Retinal pigment epithelial cell (primary cell): ENCODE results near the gene CREB3.
A peak's percentile ranks its signal among the peaks of the same experiment; 100 is the strongest.

Source experiments
- DNase-seq: peaks from one replicate; pipeline ENCODE4 v3.0.0-alpha.2; 2010; ENCODE audit warnings: low read depth
- H3K4me3 ChIP-seq: 2 replicates; pipeline ENCODE4 v1.5.1; 2011; ENCODE audit warnings: mild to moderate bottlenecking, low read length, control low read depth, moderate library complexity
- TF ChIP-seq, protein P1 (sequence below): conservative IDR thresholded peaks from 2 replicates; pipeline ENCODE4 v1.5.1; 2011; ENCODE audit warnings: low read depth, low read length, control low read depth, inconsistent platforms

The CREB3 gene

GRCh38 chr9:35716230-35716629, 16.2 kb upstream of the CREB3 start:
- no peak for DNase-seq
- no peak overlapping the region for H3K4me3 ChIP-seq
- TF ChIP-seq, protein P1, sequence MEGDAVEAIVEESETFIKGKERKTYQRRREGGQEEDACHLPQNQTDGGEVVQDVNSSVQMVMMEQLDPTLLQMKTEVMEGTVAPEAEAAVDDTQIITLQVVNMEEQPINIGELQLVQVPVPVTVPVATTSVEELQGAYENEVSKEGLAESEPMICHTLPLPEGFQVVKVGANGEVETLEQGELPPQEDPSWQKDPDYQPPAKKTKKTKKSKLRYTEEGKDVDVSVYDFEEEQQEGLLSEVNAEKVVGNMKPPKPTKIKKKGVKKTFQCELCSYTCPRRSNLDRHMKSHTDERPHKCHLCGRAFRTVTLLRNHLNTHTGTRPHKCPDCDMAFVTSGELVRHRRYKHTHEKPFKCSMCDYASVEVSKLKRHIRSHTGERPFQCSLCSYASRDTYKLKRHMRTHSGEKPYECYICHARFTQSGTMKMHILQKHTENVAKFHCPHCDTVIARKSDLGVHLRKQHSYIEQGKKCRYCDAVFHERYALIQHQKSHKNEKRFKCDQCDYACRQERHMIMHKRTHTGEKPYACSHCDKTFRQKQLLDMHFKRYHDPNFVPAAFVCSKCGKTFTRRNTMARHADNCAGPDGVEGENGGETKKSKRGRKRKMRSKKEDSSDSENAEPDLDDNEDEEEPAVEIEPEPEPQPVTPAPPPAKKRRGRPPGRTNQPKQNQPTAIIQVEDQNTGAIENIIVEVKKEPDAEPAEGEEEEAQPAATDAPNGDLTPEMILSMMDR: peak; percentile 5

DNA sequence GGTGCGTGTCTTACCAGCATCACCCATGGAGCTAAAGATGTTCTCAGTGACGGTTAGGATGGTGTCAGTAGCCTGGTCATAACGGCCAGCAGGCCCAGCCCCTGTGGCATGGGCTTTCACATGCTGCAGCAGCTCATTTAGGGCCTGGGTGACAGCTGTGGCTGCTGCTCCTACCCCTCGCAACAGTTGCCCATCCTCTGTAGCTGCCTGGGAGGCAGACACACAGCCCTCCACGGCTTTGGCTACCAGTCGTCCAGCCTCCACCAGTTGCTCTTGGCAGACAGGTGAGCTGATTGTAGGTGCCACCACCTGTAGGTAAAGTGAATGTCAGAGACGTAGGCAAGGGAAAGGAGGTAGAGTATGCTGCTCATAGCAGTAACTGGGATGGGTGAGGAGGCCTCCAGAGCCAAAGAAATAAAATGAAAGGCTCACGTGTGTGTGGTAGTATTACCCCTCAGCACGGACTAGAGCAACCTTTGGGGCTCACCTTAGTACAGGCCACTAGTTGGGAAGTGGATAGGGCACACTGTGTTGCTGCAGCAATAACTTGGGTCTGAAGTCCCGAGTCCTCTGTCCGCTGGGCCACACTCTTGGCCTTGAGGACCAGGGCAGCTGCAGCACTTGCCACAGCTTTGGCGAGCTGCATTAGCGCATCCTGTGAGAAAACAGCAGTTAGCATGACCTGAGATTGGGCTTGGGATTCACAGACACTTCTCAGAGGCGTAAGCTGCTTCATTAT, 15.2 kb upstream of the CREB3 start:
- TF ChIP-seq, protein P1: no peak
- DNase-seq: no peak
- H3K4me3 ChIP-seq: no peak overlapping the region

- H3K4me3 ChIP-seq: no peak overlapping the region
- TF ChIP-seq, protein P1: no peak
- DNase-seq: no peak
Measured at GRCh38 chr9:35718721-35719511, 13.6 kb upstream of the CREB3 start.

DNA sequence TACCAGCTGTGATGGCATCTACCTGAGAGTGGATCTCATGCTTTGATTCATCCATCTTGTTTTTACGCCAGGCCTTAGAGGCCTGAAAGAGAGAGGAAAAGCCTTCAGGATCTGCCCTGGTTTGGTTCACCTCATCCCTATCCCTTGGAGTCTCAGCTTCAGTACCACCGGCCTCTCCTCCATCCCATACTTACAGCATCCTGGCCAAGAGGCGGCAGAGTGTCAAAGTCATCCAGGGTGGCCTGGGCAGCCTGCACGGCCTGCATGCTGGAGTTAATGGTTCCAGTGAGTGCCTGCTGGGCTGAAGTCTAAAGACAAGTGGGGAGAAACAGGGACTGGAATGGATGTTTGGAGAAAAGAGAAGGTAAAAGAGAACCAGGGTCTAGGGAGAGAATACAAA, 12.9 kb upstream of the CREB3 start:
- H3K4me3 ChIP-seq: no peak overlapping the region
- DNase-seq: no peak
- TF ChIP-seq, protein P1: no peak

DNA sequence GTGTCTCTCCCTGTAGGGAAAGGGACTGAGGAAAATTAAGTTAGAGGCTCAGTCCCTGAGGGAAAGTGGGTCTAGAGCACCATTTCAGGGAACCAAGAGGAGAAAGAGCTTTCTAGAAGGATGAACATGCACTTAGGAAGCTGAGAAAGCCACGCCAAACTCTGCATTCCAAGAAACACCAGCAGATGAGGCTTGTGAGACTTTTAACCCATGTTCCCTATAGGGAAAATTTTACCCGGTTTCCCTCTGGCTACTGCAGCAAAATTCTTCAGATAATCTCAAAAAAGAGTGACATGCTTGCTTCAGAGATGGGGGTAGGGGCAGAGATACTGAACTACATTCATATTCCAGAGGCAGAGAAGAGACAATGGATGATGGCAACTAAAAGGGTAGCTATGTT, 9.0 kb upstream of the CREB3 start:
- no peak for DNase-seq
- H3K4me3 ChIP-seq: no peak overlapping the region
- TF ChIP-seq, protein P1: no peak

GRCh38 chr9:35723908-35724307, 8.6 kb upstream of the CREB3 start:
- DNase-seq: no peak
- no peak overlapping the region for H3K4me3 ChIP-seq

More at GRCh38 chr9:35723908-35724307, 8.6 kb upstream of the CREB3 start:
- TF ChIP-seq, protein P1: no peak
